ACC112 (cell line): ENCODE results near the gene SAMD14.
A peak's percentile ranks its signal among the peaks of the same experiment; 100 is the strongest.

Source experiments
- H2AFZ ChIP-seq: fragments of 200-600 bp; sonication (generic); one replicate; pipeline ENCODE4 v1.6.0; 2017; ENCODE audit warnings: antibody characterized with exemption, low read length; ENCODE audit not compliant: unreplicated experiment
- H3K27ac ChIP-seq: fragments of 200-600 bp; sonication (generic); 2 replicates; pipeline ENCODE4 v1.5.1; 2014; ENCODE audit warnings: low read depth, mild to moderate bottlenecking, antibody characterized with exemption, low read length, moderate library complexity
- H3K27me3 ChIP-seq: fragments of 200-600 bp; sonication (generic); 2 replicates; pipeline ENCODE4 v1.6.1; 2014; ENCODE audit warnings: mild to moderate bottlenecking, antibody characterized with exemption, low read length, moderate library complexity, mixed read lengths; ENCODE audit not compliant: insufficient read depth
- H3K36me3 ChIP-seq: fragments of 200-600 bp; sonication (generic); 2 replicates; pipeline ENCODE4 v1.6.1; 2016; ENCODE audit warnings: mild to moderate bottlenecking, antibody characterized with exemption, low read length, moderate library complexity, mixed read lengths; ENCODE audit not compliant: insufficient read depth
- H3K4me1 ChIP-seq: fragments of 200-600 bp; sonication (generic); one replicate; pipeline ENCODE4 v1.6.1; 2016; ENCODE audit warnings: low read length, mixed read lengths; ENCODE audit not compliant: insufficient read depth, unreplicated experiment, control insufficient read depth
- H3K4me3 ChIP-seq: fragments of 200-600 bp; sonication (generic); 2 replicates; pipeline ENCODE4 v1.5.1; 2014; ENCODE audit warnings: mild to moderate bottlenecking, low read depth, low read length
- H3K79me2 ChIP-seq: fragments of 200-600 bp; sonication (generic); one replicate; pipeline ENCODE4 v1.6.0; 2016; ENCODE audit warnings: low read length; ENCODE audit not compliant: control insufficient read depth, unreplicated experiment, insufficient read depth

The SAMD14 gene

DNA sequence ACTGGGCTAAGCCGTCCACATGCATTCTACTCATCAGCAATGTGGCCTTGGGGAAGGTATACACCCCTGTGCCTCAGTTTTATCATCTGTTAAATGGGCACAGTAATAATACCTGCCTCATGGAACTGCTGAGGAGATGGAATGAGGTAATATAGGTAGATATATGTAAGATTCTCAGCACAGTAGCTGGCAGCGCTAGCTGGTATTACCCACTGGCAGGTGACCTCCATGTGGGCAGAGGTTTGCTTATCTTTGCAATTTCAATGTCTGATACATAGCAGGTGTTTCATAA, 34.7 kb upstream of the SAMD14 start:
- no peak overlapping the region for H3K4me3 ChIP-seq
- no peak overlapping the region for H3K27ac ChIP-seq
- H3K79me2 ChIP-seq, result no peaks in the 10 kb centered on the region
- H3K27me3 ChIP-seq, result no peaks in the 10 kb centered on the region
- H3K36me3 ChIP-seq, result no peaks in the 10 kb centered on the region
- no peak overlapping the region for H2AFZ ChIP-seq
- H3K4me1 ChIP-seq, result peaks cover 6% of the 10 kb centered on the region

DNA sequence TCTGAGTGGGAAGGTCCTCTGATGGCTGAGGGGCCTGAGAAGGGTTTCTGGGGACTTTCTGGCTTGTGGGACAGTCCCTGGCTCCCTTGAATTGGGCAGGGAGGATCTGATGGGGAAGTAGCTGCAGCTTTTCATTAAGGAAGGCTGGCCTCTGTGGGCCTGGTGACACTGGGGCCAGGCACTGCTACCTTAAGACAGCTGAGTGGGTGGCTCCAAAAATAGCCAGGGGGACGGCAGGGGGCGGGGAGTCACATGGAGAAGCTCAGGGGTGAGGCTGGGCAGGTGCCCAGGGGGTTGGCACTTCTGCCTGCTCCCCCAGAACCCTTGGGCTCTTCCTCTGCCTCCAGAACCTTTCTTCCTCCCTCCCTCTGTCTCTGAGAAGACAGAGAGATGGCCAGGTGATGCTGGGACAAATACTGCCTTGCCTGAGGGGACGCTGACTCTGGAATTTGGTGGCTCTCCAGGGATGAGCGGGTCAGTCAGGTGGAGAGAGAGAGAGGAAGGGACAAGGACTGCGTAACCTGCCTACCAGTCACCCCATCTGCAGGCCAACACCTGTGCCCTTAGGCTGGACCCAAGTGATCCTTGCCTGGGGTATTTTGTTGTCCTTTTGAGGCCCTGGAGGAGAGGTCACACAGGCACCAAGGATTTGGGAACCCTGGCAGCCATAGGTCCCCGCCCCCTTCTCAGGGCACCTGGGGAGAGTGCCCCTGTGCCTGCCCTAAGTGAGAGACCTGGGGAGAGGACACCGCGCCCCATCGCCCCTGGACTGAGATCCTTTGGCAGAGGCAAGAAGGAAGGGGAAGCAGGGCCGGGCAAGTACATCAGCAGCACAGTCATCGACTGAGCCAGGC, 34.1 kb upstream of the SAMD14 start:
- Histone ChIP-seq H3K36me3 (no peaks in the 10 kb centered on the region), H2AFZ (no peak overlapping the region), H3K27me3 (no peaks in the 10 kb centered on the region), H3K4me1 (peaks cover 4% of the 10 kb centered on the region), H3K79me2 (no peaks in the 10 kb centered on the region), H3K27ac (no peak overlapping the region), H3K4me3 (no peak overlapping the region)

DNA sequence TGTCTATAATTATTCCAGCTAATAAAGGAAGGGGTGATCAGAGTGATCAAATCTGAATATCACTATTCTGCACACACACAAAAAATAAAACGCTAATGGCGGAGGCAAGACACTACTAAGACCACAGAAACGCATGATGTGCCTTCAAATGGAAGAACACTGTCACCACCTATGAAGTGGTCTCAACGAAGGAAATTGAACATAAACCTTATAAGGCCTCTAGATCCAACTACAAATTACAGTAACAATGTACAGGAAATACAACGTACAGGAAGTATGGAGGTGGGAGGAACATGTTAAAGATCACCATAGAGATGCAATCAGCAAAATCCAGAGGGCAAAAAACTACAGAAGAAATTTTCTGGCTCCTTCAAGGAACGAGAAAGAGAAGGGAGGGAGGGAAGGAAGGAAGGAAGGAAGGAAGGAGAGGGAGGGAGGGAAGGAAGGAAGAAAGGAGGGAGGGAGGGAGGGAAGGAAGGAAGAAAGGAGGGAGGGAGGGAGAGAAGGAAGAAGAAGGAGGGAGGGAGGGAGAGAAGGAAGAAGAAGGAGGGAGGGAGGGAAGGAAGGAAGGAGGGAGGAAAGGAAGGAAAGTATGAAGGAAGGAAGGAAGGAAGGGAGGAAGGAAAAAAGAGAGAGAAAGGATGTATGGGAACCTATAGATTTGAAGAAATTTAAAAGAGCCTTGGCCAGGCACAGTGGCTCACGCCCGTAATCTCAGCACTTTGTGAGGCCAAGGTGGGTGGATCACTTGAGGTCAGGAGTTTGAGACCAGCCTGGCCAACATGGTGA, 32.7 kb upstream of the SAMD14 start:
- Histone ChIP-seq H2AFZ (no peak overlapping the region), H3K27me3 (no peaks in the 10 kb centered on the region), H3K4me3 (no peak overlapping the region), H3K36me3 (no peaks in the 10 kb centered on the region), H3K27ac (no peak overlapping the region), H3K79me2 (no peaks in the 10 kb centered on the region), H3K4me1 (peaks cover 4% of the 10 kb centered on the region)

DNA sequence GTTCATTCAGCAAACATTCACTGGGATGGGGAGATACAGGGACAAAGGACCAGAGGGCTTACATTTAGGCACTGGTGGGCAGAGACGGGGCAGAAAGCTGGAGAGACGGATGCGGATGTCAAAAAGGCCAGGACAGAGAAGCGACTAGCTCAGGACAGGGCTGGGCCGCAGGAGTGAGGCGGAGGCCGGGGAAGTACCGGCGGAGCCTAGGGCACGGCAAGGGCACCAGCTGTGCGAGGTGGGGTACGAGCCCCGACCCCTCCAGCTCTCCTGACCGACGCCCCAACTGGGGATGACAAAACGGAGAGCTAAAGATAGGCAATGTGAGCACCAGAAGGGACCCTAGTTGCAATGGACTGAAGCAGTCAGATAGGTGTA, 31.9 kb upstream of the SAMD14 start:
- Histone ChIP-seq H3K4me1 (peaks cover 4% of the 10 kb centered on the region), H3K27ac (no peak overlapping the region), H3K27me3 (no peaks in the 10 kb centered on the region), H3K4me3 (peak overlapping the region; percentile 79), H3K79me2 (no peaks in the 10 kb centered on the region), H3K36me3 (no peaks in the 10 kb centered on the region), H2AFZ (peak overlapping the region; percentile 51)

DNA sequence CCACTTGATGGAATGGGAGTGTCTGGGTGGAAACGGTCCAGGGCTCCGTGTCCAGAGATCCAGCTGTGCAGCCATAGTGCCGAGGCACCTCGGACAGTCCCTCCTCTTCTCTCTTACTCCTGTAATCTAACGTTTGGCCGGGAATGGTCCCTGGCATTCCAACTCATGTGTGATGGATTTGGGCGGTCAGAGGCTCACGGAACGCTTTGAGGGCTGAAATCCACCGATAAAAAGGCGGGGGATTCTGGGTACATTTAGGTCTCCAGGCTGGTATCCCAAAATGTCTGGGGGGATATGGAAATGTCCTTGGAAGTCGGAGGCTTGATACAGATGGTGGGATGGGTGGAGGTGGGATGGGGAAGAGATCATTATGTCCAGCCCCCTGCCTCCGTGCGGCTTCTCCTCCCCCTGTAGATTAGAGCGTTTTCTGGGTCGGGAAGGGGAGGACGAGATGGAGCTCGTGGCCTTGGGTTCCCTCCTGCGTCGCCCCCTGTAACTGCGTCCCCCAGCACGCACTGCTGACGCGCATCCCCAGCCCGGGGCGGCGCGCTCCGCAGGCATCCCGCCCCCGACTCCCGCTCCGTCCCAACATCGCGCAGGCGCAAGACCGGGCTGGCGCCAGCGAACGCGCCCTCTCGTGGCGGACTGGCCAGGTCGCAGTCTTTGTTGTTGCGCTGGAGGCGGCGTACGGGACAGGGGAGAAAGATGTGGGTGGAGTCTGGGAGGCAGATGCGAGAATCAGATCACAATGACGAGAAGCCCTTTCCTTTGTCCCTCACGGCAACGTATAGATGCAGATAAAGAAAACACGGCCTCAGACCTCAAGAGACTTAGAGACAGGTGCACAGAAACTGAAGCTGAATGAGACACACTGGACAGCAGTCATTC, 31.3 kb upstream of the SAMD14 start:
- no peaks in the 10 kb centered on the region for H3K36me3 ChIP-seq
- H3K79me2 ChIP-seq, result no peaks in the 10 kb centered on the region
- H3K4me1 ChIP-seq, result peaks cover 4% of the 10 kb centered on the region
- peak overlapping the region; percentile 79 for H3K4me3 ChIP-seq
- H3K27ac ChIP-seq, result peak overlapping the region; percentile 1; the same call in 1 of the 2 replicates
- no peaks in the 10 kb centered on the region for H3K27me3 ChIP-seq
- H2AFZ ChIP-seq, result peak overlapping the region; percentile 78

DNA sequence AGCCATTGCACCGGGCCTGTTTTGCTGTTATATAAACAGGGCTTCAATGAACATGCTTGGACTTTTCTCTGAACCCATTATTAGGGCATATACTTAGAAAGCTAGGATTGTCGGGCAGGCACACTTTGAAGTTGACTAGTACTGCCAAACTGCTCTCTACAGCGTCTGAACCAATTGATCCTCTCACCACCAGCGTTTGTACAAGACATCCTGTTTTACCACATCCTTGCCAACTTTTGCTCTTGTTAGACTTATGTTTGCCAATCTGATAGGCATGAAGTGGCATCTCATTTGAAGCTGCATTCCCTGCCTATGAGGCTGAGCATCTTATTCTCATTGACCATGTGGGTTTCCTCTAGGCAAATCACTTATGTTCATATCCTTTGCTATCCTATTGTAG, 27.9 kb upstream of the SAMD14 start:
- Histone ChIP-seq H3K27me3 (no peaks in the 10 kb centered on the region), H2AFZ (no peak overlapping the region), H3K4me3 (no peak overlapping the region), H3K79me2 (no peaks in the 10 kb centered on the region), H3K4me1 (peaks cover 21% of the 10 kb centered on the region), H3K36me3 (no peaks in the 10 kb centered on the region), H3K27ac (no peak overlapping the region)

DNA sequence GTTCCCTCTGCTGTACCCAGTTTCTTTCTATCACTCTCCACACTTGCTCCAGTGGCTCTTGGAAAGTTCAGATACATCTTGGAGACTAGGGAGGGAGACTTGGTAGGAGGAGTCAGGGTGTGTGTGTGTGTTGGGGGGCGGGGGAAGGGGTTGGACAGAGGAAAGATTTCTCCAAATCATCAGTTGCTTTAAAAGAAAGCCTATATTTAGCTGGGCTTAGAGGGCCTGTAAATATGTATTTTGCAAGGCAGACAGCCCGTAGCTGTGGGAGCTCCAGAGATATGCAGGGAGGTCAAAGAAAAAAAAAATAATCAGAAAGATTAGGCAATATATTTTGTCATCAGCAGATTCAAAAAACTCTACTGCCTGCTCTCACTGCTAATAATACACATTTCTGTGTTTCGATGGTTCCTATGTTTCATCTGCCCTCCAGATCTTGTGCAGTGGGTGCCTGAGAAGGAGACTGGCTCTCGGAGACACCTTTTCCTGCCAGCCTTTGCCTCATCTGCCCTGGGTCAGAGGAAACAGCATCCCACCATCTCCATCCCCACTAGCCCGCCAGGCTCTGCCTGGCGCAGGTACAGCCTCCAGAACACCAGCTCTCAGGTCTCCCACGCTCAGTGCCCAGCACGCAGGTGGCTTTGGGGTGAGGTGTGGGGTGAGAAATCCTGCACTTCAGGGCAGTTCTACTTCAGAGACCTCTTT, 25.3 kb upstream of the SAMD14 start:
- H3K79me2 ChIP-seq, result peaks cover 9% of the 10 kb centered on the region
- H2AFZ ChIP-seq, result peak overlapping the region; percentile 16
- H3K27ac ChIP-seq, result peak overlapping the region; percentile 41; the same call in 1 of the 2 replicates
- no peak overlapping the region for H3K4me3 ChIP-seq
- H3K36me3 ChIP-seq, result no peaks in the 10 kb centered on the region
- no peaks in the 10 kb centered on the region for H3K27me3 ChIP-seq
- peaks cover 25% of the 10 kb centered on the region for H3K4me1 ChIP-seq

DNA sequence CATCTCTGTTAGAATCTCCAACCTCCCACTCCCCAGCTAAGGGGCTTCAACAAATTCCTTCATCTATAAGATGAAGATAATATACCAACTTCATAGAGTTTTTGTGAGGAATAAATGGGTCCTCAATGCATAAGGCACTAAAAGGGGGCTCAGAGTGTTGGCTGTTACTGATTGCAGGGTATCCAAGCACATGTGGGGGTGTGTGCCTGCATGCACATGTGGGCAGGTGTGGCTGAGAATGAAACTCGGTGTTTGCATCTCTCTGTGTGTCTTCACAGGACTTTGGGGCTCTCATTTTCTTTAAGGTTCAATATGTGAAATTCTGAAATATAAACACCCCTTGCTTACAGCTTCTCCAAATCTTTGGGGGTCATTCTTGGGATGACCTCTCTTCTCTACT, 24.6 kb upstream of the SAMD14 start:
- H3K27me3 ChIP-seq, result no peaks in the 10 kb centered on the region
- H3K27ac ChIP-seq, result no peak overlapping the region
- no peak overlapping the region for H3K4me3 ChIP-seq
- H3K79me2 ChIP-seq, result peaks cover 16% of the 10 kb centered on the region
- H2AFZ ChIP-seq, result no peak overlapping the region
- no peaks in the 10 kb centered on the region for H3K36me3 ChIP-seq
- peaks cover 25% of the 10 kb centered on the region for H3K4me1 ChIP-seq

DNA sequence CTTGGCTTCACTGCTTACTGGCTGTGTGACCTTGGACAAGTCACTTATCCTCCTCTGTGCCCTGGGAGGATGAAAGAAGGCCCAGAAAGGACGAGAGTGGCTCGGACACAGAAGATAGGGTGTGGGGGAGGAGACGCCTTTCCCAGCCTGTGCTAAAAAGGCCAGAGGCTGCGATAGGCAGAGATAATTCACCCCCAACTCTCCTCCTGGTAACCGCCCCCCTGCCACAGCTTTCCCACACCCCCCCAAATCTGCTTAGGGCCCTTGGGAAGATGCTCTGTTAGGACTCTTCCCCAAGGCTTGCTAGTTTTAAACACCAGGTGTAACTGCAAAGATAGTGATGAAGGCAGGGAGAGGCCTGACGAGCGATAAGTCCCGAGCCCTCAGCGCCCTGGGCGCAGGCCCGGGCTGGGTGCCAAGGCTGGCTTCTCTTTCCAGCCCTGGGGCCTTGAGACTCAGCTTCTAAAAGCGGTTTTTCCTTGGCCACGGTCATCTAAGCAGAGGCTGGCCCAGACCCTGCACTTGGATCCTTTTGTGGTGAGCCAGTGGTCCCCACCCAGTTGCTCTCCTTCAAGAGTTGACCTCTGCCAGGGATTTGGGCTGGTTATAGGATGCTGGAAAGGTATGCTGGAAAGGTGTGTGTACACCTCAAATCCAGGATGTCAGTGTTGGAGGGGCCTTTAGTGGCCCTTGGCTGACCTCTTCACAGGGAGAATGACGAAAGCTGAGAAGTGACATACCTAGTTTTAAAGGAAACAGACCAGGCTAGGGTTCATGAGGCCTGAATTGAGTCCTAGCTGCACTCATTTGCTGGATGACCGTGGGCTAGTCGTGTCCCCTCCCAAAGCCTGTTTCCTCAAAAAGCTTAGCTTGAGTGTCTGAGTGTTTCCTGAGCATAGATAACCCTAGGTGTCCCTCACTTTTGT, 24.0 kb upstream of the SAMD14 start:
- H3K27me3 ChIP-seq, result no peaks in the 10 kb centered on the region
- no peaks in the 10 kb centered on the region for H3K36me3 ChIP-seq
- H2AFZ ChIP-seq, result no peak overlapping the region
- no peak overlapping the region for H3K27ac ChIP-seq
- no peak overlapping the region for H3K4me3 ChIP-seq
- peaks cover 22% of the 10 kb centered on the region for H3K79me2 ChIP-seq
- peaks cover 25% of the 10 kb centered on the region for H3K4me1 ChIP-seq
